MM.1S (cell line): ENCODE results near the gene TRMT13.

Experiments
- DNase-seq: peaks from one replicate; pipeline ENCODE4 v3.0.0-alpha.2; 2015
- H2AFZ ChIP-seq: fragments of 300-600 bp; sonication (generic); 2 replicates; pipeline ENCODE4 v1.6.0; 2016; ENCODE audit warnings: antibody characterized with exemption, low read length
- H3F3A ChIP-seq: fragments of 300-600 bp; sonication (generic); 2 replicates; pipeline ENCODE4 v1.6.1; 2016; ENCODE audit warnings: mild to moderate bottlenecking, antibody characterized with exemption, low read length, moderate library complexity, mixed read lengths; ENCODE audit not compliant: insufficient read depth
- H3K27ac ChIP-seq: fragments of 300-600 bp; sonication (generic); 2 replicates; pipeline ENCODE4 v1.5.1; 2016; ENCODE audit warnings: mild to moderate bottlenecking, low read length
- H3K27me3 ChIP-seq: fragments of 300-600 bp; sonication (generic); replicated peaks from 2 replicates; pipeline ENCODE4 v1.6.0; 2016; ENCODE audit warnings: low read length; ENCODE audit not compliant: insufficient read depth
- H3K36me3 ChIP-seq: fragments of 300-600 bp; sonication (generic); replicated peaks from 2 replicates; pipeline ENCODE4 v1.6.1; 2016; ENCODE audit warnings: mild to moderate bottlenecking, low read length, mixed read lengths; ENCODE audit not compliant: insufficient read depth
- H3K4me1 ChIP-seq: fragments of 300-600 bp; sonication (generic); 2 replicates; pipeline ENCODE4 v1.6.1; 2016; ENCODE audit warnings: low read length, mixed read lengths
- H3K4me2 ChIP-seq: fragments of 300-600 bp; sonication (generic); 2 replicates; pipeline ENCODE4 v1.6.0; 2016; ENCODE audit warnings: low read depth, low read length
- H3K4me3 ChIP-seq: fragments of 300-600 bp; sonication (generic); 2 replicates; pipeline ENCODE4 v1.5.1; 2016; ENCODE audit warnings: low read length, mixed read lengths
- H3K79me2 ChIP-seq: fragments of 300-600 bp; sonication (generic); 2 replicates; pipeline ENCODE4 v1.6.1; 2016; ENCODE audit warnings: mixed run types, low read length, mixed read lengths
- H3K9ac ChIP-seq: fragments of 300-600 bp; sonication (generic); 2 replicates; pipeline ENCODE4 v1.6.1; 2016; ENCODE audit warnings: low read length, mixed read lengths
- H3K9me2 ChIP-seq: fragments of 300-600 bp; sonication (generic); replicated peaks from 2 replicates; pipeline ENCODE4 v1.6.1; 2016; ENCODE audit warnings: mild to moderate bottlenecking, low read length, mixed read lengths; ENCODE audit not compliant: insufficient read depth
- H3K9me3 ChIP-seq: fragments of 300-600 bp; sonication (generic); replicated peaks from 2 replicates; pipeline ENCODE4 v1.6.1; 2016; ENCODE audit warnings: mild to moderate bottlenecking, low read length, mixed read lengths; ENCODE audit not compliant: insufficient read depth
- H4K20me1 ChIP-seq: fragments of 300-600 bp; sonication (generic); 2 replicates; pipeline ENCODE4 v1.6.1; 2016; ENCODE audit warnings: mild to moderate bottlenecking, low read length, moderate library complexity, mixed read lengths; ENCODE audit not compliant: insufficient read depth
- EZH2 ChIP-seq: fragments of 300-600 bp; sonication (generic); optimal IDR thresholded peaks from 2 replicates; pipeline ENCODE3; 2017; ENCODE audit warnings: low read depth, mild to moderate bottlenecking, antibody characterized with exemption, low read length, mixed read lengths
- EZH2phosphoT487 ChIP-seq: fragments of 300-600 bp; sonication (generic); IDR thresholded peaks from 2 replicates; pipeline ENCODE4 v1.6.1; 2018; ENCODE audit warnings: antibody characterized with exemption, low read length
- TF ChIP-seq, protein P1 (sequence below): fragments of 300-600 bp; sonication (generic); IDR thresholded peaks from 2 replicates; pipeline ENCODE4 v1.5.1; 2016; ENCODE audit warnings: antibody characterized with exemption, low read length, mixed read lengths

The TRMT13 gene

DNA sequence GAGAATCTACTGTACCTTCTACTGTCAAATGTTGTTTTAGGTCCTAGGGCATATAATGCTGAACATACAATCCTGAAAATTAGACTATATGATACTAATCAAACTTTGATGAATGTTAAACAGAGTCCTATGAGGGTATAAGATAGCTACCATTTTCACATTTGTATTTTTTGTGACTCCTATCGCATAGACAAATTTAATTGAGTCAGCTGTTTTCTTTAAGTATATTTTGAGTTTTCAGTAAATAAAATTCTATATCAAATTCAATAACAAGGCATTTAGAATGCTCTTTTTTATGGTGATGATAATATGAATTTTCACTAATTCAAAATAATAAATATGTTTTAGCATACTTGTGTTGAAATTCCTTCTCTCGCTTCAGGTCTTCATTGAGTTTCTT lies 35.1 kb downstream of the TRMT13 start:
- Histone ChIP-seq H3K9ac (no peak overlapping the region), H3F3A (no peaks in the 10 kb centered on the region), H3K9me2 (no peaks in the 10 kb centered on the region), H2AFZ (no peak overlapping the region), H3K27me3 (no peaks in the 10 kb centered on the region), H3K79me2 (no peaks in the 10 kb centered on the region), H3K27ac (no peak overlapping the region), H4K20me1 (no peaks in the 10 kb centered on the region), H3K4me3 (no peak overlapping the region), H3K4me2 (no peak overlapping the region), H3K36me3 (no peaks in the 10 kb centered on the region), H3K9me3 (no peaks in the 10 kb centered on the region), H3K4me1 (no peaks in the 10 kb centered on the region)
- TF ChIP-seq EZH2phosphoT487 (no peak), EZH2 (no peak)
- TF ChIP-seq, protein P1, sequence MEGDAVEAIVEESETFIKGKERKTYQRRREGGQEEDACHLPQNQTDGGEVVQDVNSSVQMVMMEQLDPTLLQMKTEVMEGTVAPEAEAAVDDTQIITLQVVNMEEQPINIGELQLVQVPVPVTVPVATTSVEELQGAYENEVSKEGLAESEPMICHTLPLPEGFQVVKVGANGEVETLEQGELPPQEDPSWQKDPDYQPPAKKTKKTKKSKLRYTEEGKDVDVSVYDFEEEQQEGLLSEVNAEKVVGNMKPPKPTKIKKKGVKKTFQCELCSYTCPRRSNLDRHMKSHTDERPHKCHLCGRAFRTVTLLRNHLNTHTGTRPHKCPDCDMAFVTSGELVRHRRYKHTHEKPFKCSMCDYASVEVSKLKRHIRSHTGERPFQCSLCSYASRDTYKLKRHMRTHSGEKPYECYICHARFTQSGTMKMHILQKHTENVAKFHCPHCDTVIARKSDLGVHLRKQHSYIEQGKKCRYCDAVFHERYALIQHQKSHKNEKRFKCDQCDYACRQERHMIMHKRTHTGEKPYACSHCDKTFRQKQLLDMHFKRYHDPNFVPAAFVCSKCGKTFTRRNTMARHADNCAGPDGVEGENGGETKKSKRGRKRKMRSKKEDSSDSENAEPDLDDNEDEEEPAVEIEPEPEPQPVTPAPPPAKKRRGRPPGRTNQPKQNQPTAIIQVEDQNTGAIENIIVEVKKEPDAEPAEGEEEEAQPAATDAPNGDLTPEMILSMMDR = no peak
- DNase-seq = no peak

DNA sequence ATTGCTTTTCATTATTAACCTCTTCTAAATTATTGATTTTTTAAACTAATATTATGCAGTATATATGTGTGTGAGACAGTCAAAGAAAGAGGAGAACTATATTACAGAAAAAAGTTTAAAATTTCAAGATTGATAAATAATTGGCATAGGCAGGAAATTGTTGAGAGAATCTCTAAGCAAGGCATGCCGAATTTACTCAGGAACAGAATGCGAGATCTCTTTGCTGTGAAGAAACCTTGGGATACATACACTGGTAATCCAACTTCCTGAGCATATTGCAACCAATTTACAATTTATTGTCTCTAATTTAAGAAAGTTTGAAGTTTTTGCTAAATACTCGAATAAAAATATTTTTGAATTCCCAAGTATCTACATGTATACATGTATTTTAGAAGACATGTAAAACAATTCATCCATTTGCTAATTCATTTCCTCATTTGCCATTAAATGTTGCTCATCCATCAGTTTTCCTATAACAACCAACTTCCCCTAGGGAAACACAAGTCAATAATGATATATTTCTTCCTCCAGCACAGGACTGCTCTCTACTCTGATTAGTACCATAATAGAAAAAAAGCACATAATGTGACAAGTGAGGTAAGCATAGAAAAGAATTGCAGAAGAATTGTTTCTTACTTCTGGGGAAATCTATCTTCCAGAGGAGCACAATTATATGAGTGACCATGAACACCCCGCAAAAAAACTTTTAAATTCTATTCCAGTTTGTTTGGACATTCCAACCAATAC lies 44.5 kb downstream of the TRMT13 start:
- DNase-seq = no peak
- no peaks in the 10 kb centered on the region for H3K9me3 ChIP-seq
- no peak overlapping the region for H3K4me2 ChIP-seq
- no peaks in the 10 kb centered on the region for H3K9me2 ChIP-seq
- H3K9ac ChIP-seq = no peak overlapping the region
- H3K27me3 ChIP-seq = no peaks in the 10 kb centered on the region
- no peak overlapping the region for H3K27ac ChIP-seq
- H3K4me1 ChIP-seq = no peaks in the 10 kb centered on the region
- H3K79me2 ChIP-seq = no peaks in the 10 kb centered on the region
- no peaks in the 10 kb centered on the region for H3F3A ChIP-seq
- no peaks in the 10 kb centered on the region for H4K20me1 ChIP-seq
- H3K36me3 ChIP-seq = no peaks in the 10 kb centered on the region
- H3K4me3 ChIP-seq = no peak overlapping the region
- no peak overlapping the region for H2AFZ ChIP-seq
- TF ChIP-seq EZH2phosphoT487 (no peak), EZH2 (no peak)
- TF ChIP-seq, protein P1 = no peak

GRCh38 chr1:100178091-100178490 lies 45.1 kb downstream of the TRMT13 start, which contains the start of gene LRRC39:
LRRC39 (minus strand) TSS chr1:100178256; CDS start chr1:100168516, 9,740 bp downstream.
- Histone ChIP-seq H2AFZ (no peak within 1 kb of the TSS), H3K4me2 (no peak within 1 kb of the TSS), H3K9ac (no peak within 1 kb of the TSS), H4K20me1 (no peaks in the 10 kb centered on the region), H3K27me3 (no peaks in the 10 kb centered on the region), H3F3A (no peaks in the 10 kb centered on the region), H3K27ac (no peak within 1 kb of the TSS), H3K9me3 (no peaks in the 10 kb centered on the region), H3K79me2 (no peaks in the 10 kb centered on the region), H3K4me3 (no peak within 1 kb of the TSS), H3K9me2 (no peaks in the 10 kb centered on the region), H3K36me3 (no peaks in the 10 kb centered on the region), H3K4me1 (no peaks in the 10 kb centered on the region)
- no peak for DNase-seq
- TF ChIP-seq EZH2phosphoT487 = no peak
- TF ChIP-seq EZH2 = no peak
- TF ChIP-seq, protein P1 = no peak
